Measurements from ENCODE around the gene JPH2. TPM values are rescaled to one million over a fixed set of nuclear protein-coding genes. Genes with fewer than 3 reads are reported as not detected.

JPH2 gene
- total RNA-seq, 2 experiments from 2014 or later, result not detected

- Histone ChIP-seq H3K4me3 (ENCODE audit: low read length) (no peak overlapping the region), H3K9me3 (ENCODE audit: control insufficient read depth in 1 of 2, insufficient read depth in 1 of 2, low read length in 2 of 2) (no peaks in the 10 kb centered on the region), H3K36me3 (ENCODE audit: insufficient read depth, low read length) (no peaks in the 10 kb centered on the region), H3K4me1 (ENCODE audit: insufficient read depth, low read length) (peaks cover 8% of the 10 kb centered on the region), H3K27ac (ENCODE audit: low read depth in 1 of 2, low read length in 2 of 2) (no peak overlapping the region), H3K27me3 (ENCODE audit: control insufficient read depth in 1 of 2, insufficient read depth in 2 of 2, low read length in 2 of 2) (no peaks in the 10 kb centered on the region)
- no peak for DNase-seq
- TF ChIP-seq CTCF (IDR thresholded peaks at IDR 0.05), result no peak
- CTCF ChIA-PET, result interaction anchor here (5.2 kb wide), 1 partner anchor 28 kb away, joined by 40 read pairs; no protein-coding TSS in a partner anchor
- no peaks in the 10 kb centered on the region for H3K36me3 Mint-ChIP-seq (ENCODE audit: low read depth)
- POLR2A ChIA-PET, result no interaction called here
- no peaks in the 10 kb centered on the region for H3K9me3 Mint-ChIP-seq
- H3K4me3 Mint-ChIP-seq, result no peak overlapping the region
- peaks cover 15% of the 10 kb centered on the region for H3K4me1 Mint-ChIP-seq (ENCODE audit: low read depth)
- ATAC-seq (ENCODE audit: poor library complexity), result no peak
- H3K27me3 Mint-ChIP-seq, result no peaks in the 10 kb centered on the region
- H3K27ac Mint-ChIP-seq, result no peak overlapping the region
- intact Hi-C loops (cut with DNase I, micrococcal nuclease), result loop anchor here in 1 of 2 experiments (5.0 kb wide), 2 partner anchors 157 to 242 kb away; no protein-coding TSS in a partner anchor
Measured at GRCh38 chr20:44084439-44084838, 102.5 kb downstream of the JPH2 start.

- no peaks in the 10 kb centered on the region for H3K9me3 ChIP-seq (ENCODE audit: control insufficient read depth in 1 of 2, insufficient read depth in 1 of 2, low read length in 2 of 2)
- intact Hi-C loops (cut with DNase I, micrococcal nuclease), result loop anchor here in 1 of 2 experiments (5.0 kb wide), 2 partner anchors 156 to 241 kb away; no protein-coding TSS in a partner anchor
- no peak overlapping the region for H3K27ac Mint-ChIP-seq
- no peaks in the 10 kb centered on the region for H3K9me3 Mint-ChIP-seq
- no peak for ATAC-seq (ENCODE audit: poor library complexity)
- POLR2A ChIA-PET, result no interaction called here
- no peaks in the 10 kb centered on the region for H3K36me3 Mint-ChIP-seq (ENCODE audit: low read depth)
- H3K4me1 Mint-ChIP-seq (ENCODE audit: low read depth), result peaks cover 21% of the 10 kb centered on the region
- H3K36me3 ChIP-seq (ENCODE audit: insufficient read depth, low read length), result no peaks in the 10 kb centered on the region
- CTCF ChIA-PET, result interaction anchor here (0.7 to 5.2 kb wide), 4 partner anchors 27 to 333 kb away, joined by 3 to 40 read pairs (median 3); no protein-coding TSS in a partner anchor
- no peaks in the 10 kb centered on the region for H3K27me3 ChIP-seq (ENCODE audit: control insufficient read depth in 1 of 2, insufficient read depth in 2 of 2, low read length in 2 of 2)
- no peak overlapping the region for H3K4me3 Mint-ChIP-seq
- peaks cover 8% of the 10 kb centered on the region for H3K4me1 ChIP-seq (ENCODE audit: insufficient read depth, low read length)
- no peak overlapping the region for H3K27ac ChIP-seq (ENCODE audit: low read depth in 1 of 2, low read length in 2 of 2)
- H3K27me3 Mint-ChIP-seq, result no peaks in the 10 kb centered on the region
- TF ChIP-seq CTCF (IDR thresholded peaks at IDR 0.05), result no peak
- DNase-seq, result no peak
- no peak overlapping the region for H3K4me3 ChIP-seq (ENCODE audit: low read length)
Measured at GRCh38 chr20:44083220-44083933, 103.6 kb downstream of the JPH2 start.

- H3K36me3 ChIP-seq (ENCODE audit: insufficient read depth, low read length), result no peaks in the 10 kb centered on the region
- no peaks in the 10 kb centered on the region for H3K9me3 ChIP-seq (ENCODE audit: control insufficient read depth in 1 of 2, insufficient read depth in 1 of 2, low read length in 2 of 2)
- no peaks in the 10 kb centered on the region for H3K27me3 Mint-ChIP-seq
- ChIA-PET CTCF (interaction anchor here (1.7 to 5.2 kb wide), 2 partner anchors 25 to 332 kb away, joined by 14 to 40 read pairs; no protein-coding TSS in a partner anchor), POLR2A (interaction anchor here (0.6 to 3.5 kb wide), 3 partner anchors 13 to 523 kb away, joined by 4 to 16 read pairs (median 15); no protein-coding TSS in a partner anchor)
- H3K4me3 ChIP-seq (ENCODE audit: low read length), result no peak overlapping the region
- peaks cover 8% of the 10 kb centered on the region for H3K4me1 ChIP-seq (ENCODE audit: insufficient read depth, low read length)
- no peak for DNase-seq
- no peak for ATAC-seq (ENCODE audit: poor library complexity)
- no peaks in the 10 kb centered on the region for H3K27me3 ChIP-seq (ENCODE audit: control insufficient read depth in 1 of 2, insufficient read depth in 2 of 2, low read length in 2 of 2)
- H3K27ac ChIP-seq (ENCODE audit: low read depth in 1 of 2, low read length in 2 of 2), result no peak overlapping the region
- no peak overlapping the region for H3K27ac Mint-ChIP-seq
- no peaks in the 10 kb centered on the region for H3K36me3 Mint-ChIP-seq (ENCODE audit: low read depth)
- no peaks in the 10 kb centered on the region for H3K9me3 Mint-ChIP-seq
- H3K4me3 Mint-ChIP-seq, result no peak overlapping the region
- H3K4me1 Mint-ChIP-seq (ENCODE audit: low read depth), result peaks cover 28% of the 10 kb centered on the region
- intact Hi-C loops (cut with DNase I, micrococcal nuclease), result loop anchor here (2.0 to 5.0 kb wide), 4 partner anchors 155 to 633 kb away; no protein-coding TSS in a partner anchor
- TF ChIP-seq CTCF (IDR thresholded peaks at IDR 0.05), result no peak
Measured at GRCh38 chr20:44081888-44082287, 105.1 kb downstream of the JPH2 start.

Measured in CD4-positive, alpha-beta T cell (primary cell).